ENCODE data around the gene FMN2.

Gene FMN2

DNA sequence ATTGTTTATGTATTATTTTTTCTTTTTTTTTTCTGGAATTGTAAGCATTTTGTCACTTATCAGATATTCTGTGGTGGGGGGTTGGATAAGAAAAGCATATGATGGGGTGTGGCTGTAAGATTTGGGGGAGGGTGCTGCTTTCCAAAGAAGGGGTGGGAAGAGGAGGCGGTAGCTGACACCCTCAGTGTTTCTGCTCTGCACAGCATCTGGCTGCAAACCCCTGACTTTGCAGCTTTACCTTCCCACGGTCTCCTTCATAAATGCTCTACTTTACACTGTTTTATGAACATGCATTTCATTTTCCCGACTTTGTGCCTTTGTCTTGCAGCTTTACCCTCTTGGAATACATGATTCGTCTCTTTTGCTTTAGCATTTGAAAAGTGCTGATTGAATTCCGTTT, 7.6 kb downstream of the FMN2 start:
- DNase-seq = no peak

DNA sequence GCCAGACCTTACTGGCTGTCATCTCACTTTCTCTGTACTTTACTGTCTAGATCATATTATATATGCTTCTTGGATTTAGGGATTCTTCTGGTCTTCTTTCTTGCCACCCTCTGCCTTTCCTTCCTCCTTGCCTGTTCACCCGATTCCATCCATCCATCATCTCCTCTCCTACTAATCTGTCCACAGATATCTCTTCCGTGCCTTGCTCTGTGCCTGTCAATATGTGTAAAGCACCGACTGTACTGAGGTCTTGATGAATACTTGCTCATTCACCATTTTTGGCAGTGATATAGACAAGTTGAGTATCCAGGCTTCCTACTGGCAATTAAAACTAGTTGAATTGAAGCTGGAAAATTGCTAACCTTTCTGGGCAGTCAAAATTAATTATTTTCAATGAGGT, 8.1 kb downstream of the FMN2 start:
- no peak for DNase-seq

DNA sequence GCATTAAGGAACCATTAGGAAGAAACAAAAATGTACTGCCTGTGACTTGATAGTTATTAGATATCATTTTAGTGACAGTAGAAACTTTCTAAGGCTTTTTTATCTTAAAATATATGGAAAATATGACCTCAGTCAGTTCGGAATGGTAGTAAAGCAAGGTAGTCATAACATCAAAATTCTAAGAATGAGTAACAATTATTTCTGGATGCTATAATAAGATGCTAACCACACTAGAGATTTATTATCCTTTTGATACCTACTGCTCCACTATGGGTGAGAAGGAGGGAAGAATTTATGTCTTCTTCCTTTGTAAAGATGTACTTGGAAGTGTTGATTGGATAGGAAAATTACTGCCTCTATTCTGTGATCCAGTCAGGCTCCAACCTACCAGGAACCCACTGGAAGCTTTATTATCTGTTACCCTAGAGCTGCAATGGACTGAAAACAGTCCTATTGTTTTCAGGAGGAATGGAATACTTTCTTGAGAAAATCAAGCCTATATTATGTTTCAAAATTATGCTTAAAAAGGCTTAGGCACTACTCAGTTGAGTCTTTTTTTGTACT, 8.8 kb downstream of the FMN2 start:
- no peak for DNase-seq

DNA sequence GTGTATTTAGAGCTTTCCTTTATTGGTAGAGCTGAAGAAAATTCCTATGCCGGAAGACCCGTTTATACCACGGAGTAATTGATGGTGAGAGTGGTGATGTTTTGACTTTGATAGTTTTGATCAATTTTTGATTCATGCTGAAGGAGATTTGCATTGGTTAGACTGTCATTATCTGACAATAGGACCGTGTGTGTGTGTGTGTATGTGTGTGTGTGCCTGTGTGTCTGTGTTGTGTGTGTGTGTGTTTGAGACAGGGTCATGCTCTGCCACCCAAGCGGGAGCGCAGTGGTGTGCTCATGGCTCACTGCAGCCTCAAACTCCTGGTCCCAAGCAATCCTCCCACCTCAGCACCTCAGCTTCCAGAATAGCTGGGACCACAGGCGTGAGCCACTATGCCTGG, 9.6 kb downstream of the FMN2 start:
- no peak for DNase-seq

DNA sequence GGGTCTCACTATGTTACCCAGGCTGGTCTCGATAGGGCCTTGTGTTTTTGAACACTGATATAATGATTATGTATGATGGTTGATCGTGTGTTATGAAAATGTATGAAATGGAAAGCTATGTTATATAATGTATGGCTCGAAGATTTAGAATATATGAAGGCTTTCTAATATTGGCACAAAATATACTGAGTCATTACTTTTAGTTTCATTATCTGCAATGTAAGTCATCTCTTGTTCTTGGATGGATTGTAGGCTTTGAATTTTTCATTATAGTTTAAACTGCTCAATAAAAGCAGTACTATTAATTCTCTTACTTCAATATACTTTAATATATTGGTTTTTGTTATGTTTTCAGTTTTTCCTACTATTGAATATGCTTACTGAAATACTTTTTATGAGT, 10.1 kb downstream of the FMN2 start:
- no peak for DNase-seq

DNA sequence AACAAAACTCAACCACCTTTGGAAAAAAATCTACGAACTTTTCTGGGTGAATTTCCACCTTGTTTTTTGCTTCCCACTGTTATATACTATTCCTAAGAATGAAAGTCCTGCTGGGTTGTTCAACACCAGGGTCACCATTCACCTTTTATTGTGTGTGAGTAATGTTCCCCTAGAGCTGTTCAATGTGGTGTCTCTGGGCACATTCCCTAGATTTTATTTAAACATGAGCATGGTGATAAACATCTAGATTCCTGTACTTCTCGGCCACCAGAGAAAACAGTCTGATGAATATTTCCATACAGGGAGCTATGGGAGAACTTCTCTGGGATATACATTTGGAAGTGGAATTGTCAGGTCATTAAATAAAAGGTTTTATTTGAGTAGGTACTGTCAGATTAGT, 13.0 kb downstream of the FMN2 start:
- DNase-seq = no peak

DNA sequence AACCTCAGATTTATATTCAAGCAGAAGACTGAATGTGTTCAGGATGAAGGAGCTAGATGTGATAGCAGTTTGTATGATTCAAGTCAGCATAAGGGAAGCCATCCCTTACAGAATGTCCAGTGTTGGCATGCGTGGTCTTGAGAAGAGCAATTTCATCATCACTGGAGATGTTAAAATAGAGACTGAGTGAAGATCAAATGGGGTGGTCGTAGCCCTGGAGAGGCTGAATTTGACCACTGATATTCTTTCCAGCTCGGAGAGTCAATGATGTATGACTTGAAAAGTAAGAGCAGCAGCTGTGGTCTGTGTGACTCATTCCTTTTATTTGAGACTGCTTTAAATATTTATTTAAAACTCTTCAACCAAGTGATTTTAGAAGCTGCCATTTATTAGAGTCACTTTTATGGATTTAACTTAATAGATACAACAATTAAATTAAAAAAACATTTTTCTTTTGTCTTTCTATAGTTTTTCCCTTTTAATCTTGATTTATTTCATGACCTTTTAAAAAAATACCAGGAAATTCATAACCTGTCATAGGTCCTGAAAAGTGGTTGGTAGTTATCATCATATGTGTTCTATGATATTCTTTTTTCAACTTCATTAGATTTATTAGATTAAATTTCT, 15.5 kb downstream of the FMN2 start:
- DNase-seq = no peak

DNA sequence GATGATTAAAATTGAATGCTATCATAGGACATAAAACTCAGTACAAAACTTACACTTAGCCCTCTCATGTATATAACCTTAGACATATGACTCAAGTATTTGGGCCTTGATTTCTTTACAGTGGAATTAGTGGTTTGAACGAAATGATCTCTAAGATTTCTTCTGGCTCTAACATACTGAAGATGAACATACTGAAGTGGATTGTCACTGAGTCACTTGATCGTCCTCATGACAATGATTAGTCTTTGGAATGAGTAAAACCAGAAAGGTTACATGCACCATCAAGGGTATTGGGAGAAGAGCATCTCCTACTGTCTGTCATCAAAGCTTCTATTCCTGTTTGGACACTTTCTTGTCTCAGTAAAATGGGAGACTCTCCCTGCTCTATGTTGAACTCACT, 17.4 kb downstream of the FMN2 start:
- no peak for DNase-seq

DNA sequence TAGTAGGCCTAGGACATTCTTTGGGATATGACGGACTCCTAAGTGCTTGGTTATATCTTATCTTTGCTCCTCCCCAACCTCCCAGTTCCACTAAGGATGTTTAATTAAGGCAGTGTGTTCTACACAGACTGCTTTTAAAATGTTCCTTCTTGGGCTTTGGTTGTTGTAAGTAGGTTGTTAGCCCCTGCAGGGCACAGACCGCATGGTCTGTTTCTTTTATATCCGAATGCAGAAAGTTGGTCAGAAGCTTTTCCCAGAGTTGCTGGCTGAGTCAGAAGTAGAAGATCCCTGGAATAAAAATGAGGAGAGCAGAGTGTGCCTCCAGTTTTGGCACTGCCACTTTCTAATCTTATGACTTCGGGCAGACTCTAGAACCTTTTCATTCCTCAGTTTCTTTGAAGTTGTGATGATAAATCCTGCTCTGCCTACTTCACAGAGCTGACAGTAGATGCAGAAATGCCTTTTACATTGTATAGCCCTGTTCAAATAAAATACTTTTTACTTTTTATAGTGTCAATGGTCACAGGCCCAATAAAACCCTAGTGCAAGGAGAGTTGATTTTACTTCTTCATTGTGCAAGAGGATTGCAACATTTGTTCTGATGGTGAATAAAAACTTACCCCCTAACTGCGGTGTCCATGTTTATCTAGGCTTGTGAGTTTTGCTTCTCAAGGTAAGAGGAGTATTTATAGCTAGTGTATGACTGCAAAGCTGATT, 18.4 kb downstream of the FMN2 start:
- DNase-seq = no peak

DNA sequence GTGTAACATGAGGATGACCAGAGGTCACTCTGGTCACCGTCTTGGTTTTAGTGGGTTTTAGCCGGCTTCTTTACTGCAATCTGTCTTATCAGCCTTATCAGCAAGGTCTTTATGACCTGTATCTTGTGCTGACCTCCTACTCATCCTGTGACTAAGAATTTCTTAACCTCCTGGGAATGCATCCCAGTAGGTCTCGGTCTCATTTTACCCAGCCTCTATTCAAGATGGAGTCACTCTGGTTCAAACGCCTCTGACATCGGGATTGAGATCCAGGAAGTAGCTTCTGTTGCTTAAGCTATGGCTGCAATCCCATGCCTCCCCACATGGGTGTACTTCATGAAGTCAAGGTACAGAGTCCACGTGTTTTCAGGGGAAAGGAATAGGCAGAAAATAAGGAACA, 19.9 kb downstream of the FMN2 start:
- no peak for DNase-seq

DNA sequence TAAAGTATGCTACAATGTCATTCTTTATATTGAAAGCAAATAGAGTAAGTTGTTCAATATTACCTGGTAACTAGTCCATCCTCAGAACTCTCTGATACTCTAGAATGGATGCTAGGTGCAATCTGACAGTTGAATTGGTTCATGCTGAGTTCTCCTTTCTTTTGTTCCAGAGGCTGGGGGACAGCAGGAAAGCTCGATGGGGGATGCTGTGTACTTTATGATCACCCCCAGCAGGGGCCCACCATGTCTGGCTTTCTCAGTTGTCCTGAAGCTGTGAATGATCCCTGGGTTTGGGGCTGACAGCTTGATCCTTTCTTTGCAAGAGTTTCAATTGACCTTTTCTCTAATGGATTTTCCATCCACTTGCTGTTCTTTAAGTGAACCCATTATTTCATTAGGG, 22.5 kb downstream of the FMN2 start:
- no peak for DNase-seq

DNA sequence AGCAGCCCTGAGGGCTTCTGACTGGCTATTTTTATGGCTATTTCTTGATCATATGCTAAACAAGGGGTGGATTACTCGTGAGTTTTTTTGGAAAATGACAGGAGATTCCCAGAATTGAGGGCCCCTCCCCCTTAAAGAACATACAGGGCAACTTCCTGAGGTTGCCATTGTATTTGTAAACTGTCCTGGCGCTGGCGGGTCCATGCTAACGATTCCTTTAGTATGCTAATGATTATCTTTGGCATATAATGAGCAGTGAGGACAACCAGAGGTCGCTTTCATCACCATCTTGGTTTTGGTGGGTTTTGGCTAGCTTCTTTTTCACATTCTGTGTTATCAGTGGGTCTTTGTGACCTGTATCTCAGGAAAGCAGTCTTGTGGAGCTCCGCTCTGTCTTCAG, 24.1 kb downstream of the FMN2 start:
- DNase-seq = no peak

DNA sequence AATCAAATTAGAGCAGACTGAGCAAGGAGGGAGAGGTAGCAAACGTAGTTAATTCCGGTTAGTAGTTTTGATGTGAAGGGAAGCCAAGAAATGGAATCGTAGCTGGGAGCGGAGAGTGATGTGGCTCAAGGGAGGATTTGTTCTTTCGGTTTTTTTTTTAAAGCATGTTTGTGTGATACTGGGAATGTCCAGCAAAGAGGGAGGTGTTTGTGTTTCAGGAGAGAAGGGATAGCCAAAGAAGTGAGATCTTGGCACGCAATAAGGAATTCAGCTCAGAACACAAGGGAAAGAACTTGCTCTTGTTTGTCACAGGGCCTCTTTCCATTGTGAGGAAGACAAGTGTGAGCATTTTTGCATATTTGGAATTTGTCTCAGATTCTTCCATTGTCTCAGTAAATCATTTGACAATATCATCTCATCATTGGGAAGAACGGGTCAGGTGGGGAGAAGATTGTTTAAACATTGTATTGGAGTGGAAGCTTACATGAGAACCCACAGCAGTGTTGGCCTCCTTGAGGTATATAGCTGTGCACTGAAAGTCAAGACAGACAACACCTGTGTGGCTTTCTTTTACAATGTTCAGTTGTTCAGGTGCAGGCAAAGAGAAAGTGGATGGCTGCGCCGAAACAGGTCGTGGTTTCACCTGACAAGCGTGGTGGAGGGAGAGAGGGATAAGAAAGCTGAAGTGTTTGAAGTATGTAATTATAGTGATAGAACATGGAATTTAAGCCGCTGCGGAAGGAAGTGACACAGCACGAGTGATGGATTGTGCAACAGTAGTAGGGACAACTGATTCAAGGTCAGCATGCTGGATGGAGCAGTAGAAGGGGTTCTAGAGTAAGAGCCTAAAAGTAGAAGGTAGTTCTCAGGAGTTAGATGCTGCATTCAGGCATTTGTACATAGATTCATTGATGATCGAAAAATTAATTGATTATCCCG, 25.4 kb downstream of the FMN2 start:
- DNase-seq = no peak

DNA sequence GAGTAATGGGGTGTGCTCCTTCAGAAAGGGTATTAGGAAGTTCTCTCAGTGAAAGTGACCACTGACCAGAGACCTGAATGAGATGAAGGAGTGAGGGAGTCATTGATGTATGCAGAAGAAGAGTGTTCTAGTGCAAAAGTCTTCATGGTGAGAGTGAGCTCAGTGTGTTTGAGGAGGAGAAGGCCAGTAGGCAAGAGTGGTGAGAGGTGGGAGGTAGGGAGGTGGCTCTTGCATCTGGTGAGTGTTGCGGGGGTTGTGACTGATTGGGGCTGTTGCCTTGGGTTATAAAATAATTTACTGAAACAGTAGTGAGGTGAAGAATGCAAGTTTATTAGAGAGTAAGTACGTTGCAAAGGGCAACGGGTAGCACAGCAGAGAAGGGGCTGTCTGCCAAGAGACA, 26.2 kb downstream of the FMN2 start:
- DNase-seq = no peak

DNA sequence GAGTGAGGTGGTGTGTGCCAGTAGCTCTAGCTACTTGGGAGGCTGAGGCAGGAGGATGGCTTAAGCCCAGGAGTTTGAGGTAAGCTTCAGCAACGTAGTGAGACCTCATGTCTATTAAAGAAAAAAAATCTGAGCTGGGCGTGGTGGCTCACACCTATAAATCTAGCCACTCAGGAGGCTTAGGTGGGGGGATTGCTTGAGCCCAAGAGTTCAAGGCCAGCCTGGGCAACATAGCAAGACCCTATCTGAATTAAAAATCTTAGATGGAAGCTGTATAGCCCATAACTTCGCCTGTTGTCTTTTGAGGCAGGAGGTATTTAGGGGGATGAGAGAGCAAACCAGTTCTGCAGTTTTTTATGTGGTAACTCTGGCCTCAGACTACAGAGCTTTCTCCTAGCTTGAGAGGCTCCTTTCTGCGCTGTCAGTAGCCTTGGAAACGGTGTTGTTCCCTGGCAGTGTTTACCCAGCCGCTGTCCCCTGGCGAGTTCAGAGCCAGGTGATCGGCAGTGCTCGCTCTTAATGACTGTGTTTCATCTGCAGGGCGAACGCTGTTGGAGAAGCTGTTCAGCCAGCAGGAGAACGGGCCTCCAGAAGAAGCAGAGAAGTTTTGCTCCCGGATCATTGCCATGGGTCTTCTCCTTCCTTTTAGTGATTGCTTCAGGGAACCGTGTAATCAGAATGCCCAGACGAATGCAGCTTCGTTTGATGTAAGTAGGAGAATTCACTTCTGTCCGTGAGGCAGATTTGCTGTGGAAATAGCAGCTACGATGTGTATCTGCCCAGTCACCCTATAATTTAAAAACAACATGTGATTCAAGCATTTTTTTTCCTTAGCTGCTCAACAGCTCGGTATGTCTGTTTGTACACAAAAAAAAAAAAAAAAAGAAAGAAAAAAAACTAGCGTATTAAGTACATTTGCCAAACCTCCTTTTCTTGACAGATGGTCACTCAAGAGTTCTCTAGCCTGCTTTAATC, 31.2 kb downstream of the FMN2 start:
- DNase-seq = no peak

DNA sequence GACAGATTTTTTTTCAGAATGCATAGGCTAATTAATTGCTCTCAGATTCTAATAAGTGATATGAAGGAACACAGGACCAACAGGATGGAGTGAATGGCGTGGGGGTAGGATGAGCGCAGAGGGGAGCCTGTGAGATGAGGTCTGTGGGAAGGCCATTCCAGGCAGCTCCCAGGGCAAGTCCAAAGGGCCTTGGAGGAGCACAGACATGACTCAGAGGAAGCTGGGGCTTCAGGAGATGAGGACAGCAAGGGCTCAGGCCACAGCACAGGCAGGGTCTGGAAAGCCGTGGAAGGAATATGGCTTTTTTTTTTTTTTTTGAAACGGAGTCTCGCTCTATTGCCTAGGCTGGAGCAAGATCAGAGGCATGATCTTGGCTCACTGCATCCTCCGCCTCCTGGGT, 35.1 kb downstream of the FMN2 start:
- no peak for DNase-seq

DNA sequence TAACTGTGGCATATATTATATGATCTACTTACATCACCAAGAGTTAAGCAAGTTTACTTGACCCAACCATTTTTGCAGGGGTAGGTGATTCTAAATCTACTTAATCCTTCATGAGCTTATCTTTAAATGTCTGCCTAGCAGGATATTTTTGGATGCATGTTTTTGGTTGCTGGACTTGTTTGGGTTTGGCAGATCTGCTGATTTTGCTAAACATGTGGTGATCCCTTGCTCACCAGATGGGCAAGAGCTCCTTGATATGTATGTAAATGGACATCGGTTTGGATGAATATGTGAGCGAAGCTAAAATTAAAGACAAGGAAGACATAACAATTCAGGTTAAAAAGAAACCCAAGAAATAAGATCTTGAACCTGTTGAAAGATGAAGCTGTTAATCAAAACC, 36.7 kb downstream of the FMN2 start:
- no peak for DNase-seq

DNA sequence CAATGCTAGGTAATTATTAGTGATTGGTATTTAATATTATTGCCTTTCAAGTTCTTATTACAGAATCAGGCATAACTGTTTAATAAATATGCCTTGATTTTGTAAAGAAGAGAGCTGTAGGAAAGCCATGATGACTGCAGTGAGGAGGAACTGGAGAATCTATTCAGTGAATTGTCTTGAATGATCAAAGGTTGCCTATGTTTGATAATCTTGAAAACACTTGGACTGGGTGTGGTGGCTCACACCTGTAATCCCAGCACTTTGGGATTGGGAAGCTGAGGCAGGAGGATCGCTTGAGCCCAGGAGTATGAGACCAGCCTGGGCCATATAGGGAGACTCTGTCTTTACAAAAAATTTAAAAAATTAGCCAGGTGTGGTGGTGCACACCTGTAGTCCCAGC, 42.4 kb downstream of the FMN2 start:
- no peak for DNase-seq

DNA sequence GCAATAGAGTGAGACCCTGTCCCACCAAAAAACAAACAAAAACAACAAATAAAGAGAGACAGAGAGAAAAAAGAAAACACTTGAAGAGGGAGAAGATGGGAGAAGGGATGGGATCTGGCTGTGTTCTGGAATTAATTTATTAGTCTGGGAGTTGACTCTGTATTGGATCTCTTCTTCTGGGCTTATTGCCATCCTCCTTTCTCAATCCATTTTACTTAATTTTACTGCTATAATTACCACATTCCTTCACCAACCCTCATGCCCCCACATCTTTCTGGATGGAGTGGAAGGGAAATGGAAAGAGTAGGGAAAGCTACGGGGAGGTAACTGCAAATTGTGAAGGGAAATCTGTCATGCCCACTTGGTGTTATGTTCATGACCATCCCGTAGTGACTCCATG, 42.9 kb downstream of the FMN2 start:
- no peak for DNase-seq

DNA sequence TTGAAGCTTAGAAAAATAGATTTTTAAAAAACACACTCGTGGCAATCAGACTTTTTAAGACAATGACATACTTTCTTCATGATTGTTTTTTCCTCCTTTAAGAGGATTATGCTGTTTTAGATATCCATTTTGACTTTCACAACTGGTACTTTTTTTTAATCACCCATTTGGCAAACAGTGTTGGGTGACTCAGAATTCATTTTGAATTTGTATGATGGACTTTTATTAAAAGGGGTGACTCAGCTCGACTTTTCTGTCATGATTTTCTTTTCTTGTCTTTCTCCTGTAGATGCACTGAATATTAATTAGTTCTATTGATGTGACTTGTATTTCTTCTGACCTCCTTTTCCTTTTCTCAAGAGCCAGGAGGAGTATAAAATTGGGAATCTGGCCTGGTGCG, 44.7 kb downstream of the FMN2 start:
- no peak for DNase-seq

DNA sequence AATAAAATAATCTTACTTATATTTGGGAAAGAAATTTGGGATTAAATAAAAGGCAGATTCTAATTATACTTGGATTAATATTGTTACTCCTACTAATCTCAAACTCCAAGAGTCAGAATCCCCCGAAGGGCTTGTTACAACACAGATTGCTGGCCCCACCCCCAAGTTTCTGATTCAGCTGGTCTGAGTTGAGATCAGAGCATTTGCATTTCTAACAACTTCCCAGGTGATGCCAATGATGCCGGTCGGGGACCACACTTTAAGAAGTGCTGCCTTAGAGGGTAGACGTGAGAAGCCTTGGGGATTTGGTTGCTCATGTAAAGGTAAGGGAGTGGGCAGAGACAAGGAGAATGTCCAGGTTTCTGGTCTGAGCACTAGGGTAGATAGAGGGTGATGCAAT, 47.2 kb downstream of the FMN2 start:
- no peak for DNase-seq

DNA sequence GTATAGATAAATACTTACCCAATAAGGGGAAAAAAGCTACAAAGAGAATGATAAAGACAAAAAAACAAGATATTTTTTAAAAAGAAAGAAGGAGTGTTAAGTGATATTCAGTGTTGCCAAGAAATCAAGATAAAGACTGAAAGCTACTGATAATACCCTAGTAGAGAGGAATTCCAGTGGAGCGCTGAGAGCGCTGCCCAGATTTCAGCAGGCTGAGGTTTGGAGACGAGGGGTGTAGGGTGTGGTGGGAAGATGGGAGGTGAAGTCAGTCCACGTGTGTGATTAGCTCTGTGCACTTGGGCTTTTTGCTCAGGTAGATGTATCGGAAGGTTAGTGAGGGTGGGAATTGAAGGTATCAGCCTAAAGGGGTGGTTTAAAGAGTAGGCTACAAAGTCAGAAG, 47.8 kb downstream of the FMN2 start:
- DNase-seq = no peak

DNA sequence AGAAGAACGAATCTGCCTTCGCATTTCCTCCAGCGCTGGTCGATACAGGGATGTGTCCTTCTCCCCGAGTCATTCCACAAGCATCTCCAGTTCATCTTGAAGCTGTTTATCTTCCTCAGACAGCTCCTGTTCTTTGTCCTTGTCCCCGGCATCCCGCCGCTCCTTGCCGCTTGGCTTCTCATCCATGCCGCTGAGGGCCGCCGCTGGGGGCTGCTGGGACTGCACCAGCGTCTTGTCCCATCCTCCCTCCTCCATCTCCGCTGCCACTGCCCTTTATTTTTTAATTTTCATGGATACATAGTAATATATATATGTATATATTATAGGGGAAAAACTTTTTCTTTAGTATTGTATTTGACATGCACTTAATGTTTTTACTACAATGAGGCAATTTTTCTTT, 53.4 kb downstream of the FMN2 start:
- no peak for DNase-seq
